H1 (cell line): ENCODE data around the gene PLEK2. TPM values are rescaled to one million over a fixed set of nuclear protein-coding genes. Genes with fewer than 3 reads are reported as not detected.

Experiments used
- CTCF ChIA-PET: fragments of 300-600 bp; sonication (Branson Sonifier 250); formaldehyde crosslinking; loops from one replicate; lab custom pipeline; 2021; ENCODE audit not compliant: partially characterized antibody; lab: Charles Lee
- POLR2A ChIA-PET: fragments of 300-600 bp; sonication (Branson Sonifier 250); formaldehyde crosslinking; loops from one replicate; lab custom pipeline; 2021; ENCODE audit warnings: inconsistent platforms; ENCODE audit not compliant: partially characterized antibody; lab: Charles Lee
- DNase-seq, 2 experiments: peaks; one replicate each; pipeline versions ENCODE4 v3.0.0 to v3.0.0-alpha.2; 2010 to 2022; ENCODE audit warnings: low spot score in 2 of 2, low read depth in 1 of 2, mixed read lengths in 1 of 2
- FAIRE-seq: peaks from 2 replicates; lab custom pipeline; 2011; peaks lifted over from hg19 to GRCh38; lab: Jason Lieb, UNC
- H2AFZ ChIP-seq: 2 replicates; pipeline ENCODE4 v1.8.1; 2012; ENCODE audit warnings: low read length, inconsistent platforms
- H2AK5ac ChIP-seq: 2 replicates; pipeline ENCODE4 v1.6.1; 2013; ENCODE audit warnings: low read depth, low read length
- H2BK120ac ChIP-seq: replicated peaks from 2 replicates; pipeline ENCODE3; 2013; ENCODE audit warnings: low read depth, low read length, inconsistent platforms
- H2BK12ac ChIP-seq: 2 replicates; pipeline ENCODE4 v1.6.1; 2013; ENCODE audit warnings: low read depth, low read length
- H2BK15ac ChIP-seq: 2 replicates; pipeline ENCODE4 v1.6.1; 2013; ENCODE audit warnings: low read length
- H2BK20ac ChIP-seq: 2 replicates; pipeline ENCODE4 v1.6.1; 2013; ENCODE audit warnings: low read length
- H2BK5ac ChIP-seq: 2 replicates; pipeline ENCODE4 v1.6.1; 2013; ENCODE audit warnings: low read depth, low read length
- H3K14ac ChIP-seq: 2 replicates; pipeline ENCODE4 v1.6.1; 2013; ENCODE audit warnings: inconsistent platforms; ENCODE audit not compliant: insufficient read length
- H3K18ac ChIP-seq: 2 replicates; pipeline ENCODE4 v1.6.1; 2013; ENCODE audit warnings: low read length; ENCODE audit errors: extremely low read depth
- H3K23ac ChIP-seq: 2 replicates; pipeline ENCODE4 v1.6.1; 2013; ENCODE audit warnings: inconsistent platforms; ENCODE audit not compliant: insufficient read length
- H3K23me2 ChIP-seq: 2 replicates; pipeline ENCODE4 v1.6.1; 2013; ENCODE audit warnings: low read depth, low read length
- H3K27ac ChIP-seq: 2 replicates; pipeline ENCODE4 v1.6.1; 2011; ENCODE audit warnings: low read depth, low read length, inconsistent platforms
- H3K27me3 ChIP-seq, 4 experiments: replicated peaks in 1 of 4; 1 replicate in 1 of 4; 2 replicates in 3 of 4; pipeline versions ENCODE4 v1.6.1 to v1.8.1; 2011 to 2013; ENCODE audit warnings: low read length in 3 of 4, mild to moderate bottlenecking in 3 of 4, inconsistent platforms in 2 of 4, mixed read lengths in 2 of 4, moderate library complexity in 1 of 4; ENCODE audit not compliant: control insufficient read depth in 3 of 4, insufficient read depth in 3 of 4; ENCODE audit errors: extremely low read depth in 1 of 4
- H3K36me3 ChIP-seq, 4 experiments: 2 replicates each; pipeline versions ENCODE4 v1.6.1 to v1.8.1; 2011 to 2013; ENCODE audit warnings: mild to moderate bottlenecking in 4 of 4, low read length in 3 of 4, moderate library complexity in 2 of 4, control low read depth in 1 of 4, inconsistent platforms in 1 of 4; ENCODE audit not compliant: insufficient read depth in 4 of 4, control insufficient read depth in 2 of 4
- H3K4ac ChIP-seq: replicated peaks from 2 replicates; pipeline ENCODE3; 2013; ENCODE audit warnings: low read length, low read depth, mixed read lengths, inconsistent platforms; ENCODE audit not compliant: insufficient read length
- H3K4me1 ChIP-seq, 4 experiments: replicated peaks in 1 of 4; 1 replicate in 1 of 4; 2 replicates in 3 of 4; pipeline versions ENCODE4 v1.6.1 to v1.8.1; 2011 to 2013; ENCODE audit warnings: low read length in 3 of 4, inconsistent platforms in 2 of 4, mixed read lengths in 1 of 4; ENCODE audit not compliant: insufficient read depth in 4 of 4, control insufficient read depth in 3 of 4
- H3K4me2 ChIP-seq, 2 experiments: 2 replicates each; pipeline versions ENCODE4 v1.6.1 to v1.8.1; 2011 to 2013; ENCODE audit warnings: low read depth in 2 of 2, low read length in 2 of 2, control low read depth in 1 of 2, inconsistent platforms in 1 of 2, mild to moderate bottlenecking in 1 of 2; ENCODE audit not compliant: insufficient read depth in 1 of 2
- H3K4me3 ChIP-seq, 4 experiments: fragments of 200-600, 300-600 bp in 1 of 4; sonication (generic), shearing (Covaris generic), sonication (Bioruptor Twin) in 1 of 4; 2 replicates each; pipeline versions ENCODE4 v1.5.1 to v1.8.1; 2011 to 2016; ENCODE audit warnings: low read length in 4 of 4, low read depth in 3 of 4, control low read depth in 2 of 4, inconsistent platforms in 2 of 4, mild to moderate bottlenecking in 2 of 4, mixed read lengths in 1 of 4, moderate library complexity in 1 of 4; ENCODE audit not compliant: insufficient read depth in 2 of 4; ENCODE audit errors: extremely low read depth in 1 of 4
- H3K56ac ChIP-seq: replicated peaks from 2 replicates; pipeline ENCODE3; 2013; ENCODE audit warnings: low read depth, mild to moderate bottlenecking, mixed read lengths, low read length, inconsistent platforms; ENCODE audit not compliant: insufficient read length
- H3K79me1 ChIP-seq: 2 replicates; pipeline ENCODE4 v1.6.1; 2013; ENCODE audit warnings: low read depth, low read length, control low read depth
- H3K79me2 ChIP-seq, 2 experiments: 2 replicates each; pipeline versions ENCODE4 v1.6.1 to v1.8.1; 2012 to 2013; ENCODE audit warnings: low read length in 2 of 2, mild to moderate bottlenecking in 2 of 2, inconsistent platforms in 1 of 2; ENCODE audit not compliant: insufficient read depth in 2 of 2, control insufficient read depth in 1 of 2
- H3K9ac ChIP-seq, 4 experiments: replicated peaks in 1 of 4; 1 replicate in 1 of 4; 2 replicates in 3 of 4; pipeline versions ENCODE4 v1.6.1 to v1.8.1; 2011 to 2013; ENCODE audit warnings: low read depth in 3 of 4, low read length in 3 of 4, control low read depth in 2 of 4, mild to moderate bottlenecking in 2 of 4, moderate library complexity in 2 of 4, inconsistent platforms in 1 of 4; ENCODE audit errors: extremely low read depth in 1 of 4
- H3K9me3 ChIP-seq, 2 experiments: 2 replicates each; pipeline versions ENCODE4 v1.6.1 to v1.8.1; 2012 to 2013; ENCODE audit warnings: mild to moderate bottlenecking in 2 of 2, moderate library complexity in 2 of 2, control low read depth in 1 of 2, inconsistent platforms in 1 of 2, low read depth in 1 of 2, low read length in 1 of 2, mixed read lengths in 1 of 2; ENCODE audit not compliant: insufficient read depth in 2 of 2
- H4K20me1 ChIP-seq, 2 experiments: replicated peaks in 1 of 2; 2 replicates each; pipeline versions ENCODE3 to v1.8.1; 2011 to 2013; ENCODE audit warnings: inconsistent platforms in 2 of 2, low read length in 2 of 2, mild to moderate bottlenecking in 1 of 2; ENCODE audit not compliant: insufficient read depth in 2 of 2, control insufficient read depth in 1 of 2
- H4K5ac ChIP-seq: 2 replicates; pipeline ENCODE4 v1.6.1; 2013; ENCODE audit warnings: low read length, low read depth, mixed read lengths, inconsistent platforms; ENCODE audit not compliant: insufficient read length
- H4K8ac ChIP-seq: 2 replicates; pipeline ENCODE4 v1.8.0; 2013; ENCODE audit warnings: mild to moderate bottlenecking, moderate library complexity, low read length, inconsistent platforms; ENCODE audit not compliant: insufficient read depth; ENCODE audit errors: extremely low read depth
- H4K91ac ChIP-seq: replicated peaks from 2 replicates; pipeline ENCODE3; 2013; ENCODE audit warnings: low read length, mixed read lengths, inconsistent platforms; ENCODE audit not compliant: insufficient read length
- BCL11A ChIP-seq, 2 experiments: IDR thresholded peaks; one replicate each; pipeline ENCODE4 v1.6.1; 2011; ENCODE audit warnings: low read depth in 2 of 2, low read length in 2 of 2, mild to moderate bottlenecking in 2 of 2
- CBX5 ChIP-seq: fragments of 300-800, 300-1000 bp; sonication (generic); IDR thresholded peaks from 2 replicates; pipeline ENCODE4 v1.7.1; 2016; ENCODE audit warnings: antibody characterized with exemption, low read length, low read depth
- EGR1 ChIP-seq: IDR thresholded peaks from 2 replicates; pipeline ENCODE4 v1.6.1; 2011; ENCODE audit warnings: low read depth, low read length, borderline replicate concordance
- NANOG ChIP-seq: IDR thresholded peaks from 2 replicates; pipeline ENCODE4 v1.6.1; 2011; ENCODE audit warnings: low read length, low read depth, mild to moderate bottlenecking, inconsistent platforms; ENCODE audit not compliant: insufficient read depth, poor library complexity, severe bottlenecking
- RBBP5 ChIP-seq: IDR thresholded peaks from 2 replicates; pipeline ENCODE4 v1.7.1; 2012; ENCODE audit warnings: low read depth, mild to moderate bottlenecking, inconsistent platforms, low read length, moderate library complexity, borderline replicate concordance
- SIX5 ChIP-seq: IDR thresholded peaks from 2 replicates; pipeline ENCODE4 v1.6.1; 2011; ENCODE audit warnings: mild to moderate bottlenecking, low read depth, low read length
- SP1 ChIP-seq: IDR thresholded peaks from 2 replicates; pipeline ENCODE4 v1.6.1; 2011; ENCODE audit warnings: low read depth, low read length
- SUZ12 ChIP-seq: fragments of 200-600 bp; sonication (generic); IDR thresholded peaks from 2 replicates; pipeline ENCODE4 v1.6.1; 2012; ENCODE audit warnings: mild to moderate bottlenecking, inconsistent platforms, low read length, moderate library complexity, mixed read lengths
- TBP ChIP-seq: IDR thresholded peaks from 2 replicates; pipeline ENCODE4 v1.6.1; 2011; ENCODE audit warnings: low read depth, low read length, improper control_type of control experiment
- ZNF274 ChIP-seq: IDR thresholded peaks from 2 replicates; pipeline ENCODE4 v1.7.0; 2012; ENCODE audit warnings: low read length, borderline replicate concordance; ENCODE audit errors: extremely low read depth
- WGBS, 2 experiments: shearing (Covaris generic) in 1 of 2; methylation state at CpG; one replicate each; pipeline versions ENCODE4 v1.1.6 to v1.1.7; 2013 to 2015; ENCODE audit warnings: low lambda C conversion rate in 2 of 2, mixed read lengths in 2 of 2, inconsistent platforms in 1 of 2, low coverage in 1 of 2, missing lambda C conversion rate in 1 of 2; ENCODE audit not compliant: insufficient replicate concordance in 2 of 2, insufficient coverage in 1 of 2, insufficient read length in 1 of 2; ENCODE audit errors: extremely low coverage in 1 of 2, missing lambda C conversion rate in 1 of 2; 5-methylcytosine and 5-hydroxymethylcytosine counted together
- polyA plus RNA-seq, 7 experiments: library from polyadenylated mRNA; depleted of rRNA in 3 of 7; stranded (reverse) in 5 of 7; unstranded in 2 of 7; fragments of >200 nt in 5 of 7; fragments of 200-250 nt in 2 of 7; gene quantifications; 1 replicate in 5 of 7; 2 replicates in 1 of 7; 4 replicates in 1 of 7; pipeline versions ENCODE4 v1.2.1 to v1.2.3, GENCODE V29; 2011 to 2013; ENCODE audit warnings: missing spikeins in 2 of 7, mixed read lengths in 2 of 7
- total RNA-seq: library from RNA; stranded (reverse); fragmentation: NEBNext Ultra II Directional; extraction: Animal tissue kit (Norgen Biotek cat#: 25700); gene quantifications from 2 replicates; pipeline ENCODE4 v1.2.1, GENCODE V29; 2021

PLEK2 gene
- total and polyA plus RNA-seq, 2 of the 8 experiments (the other 6 are each of a cell fraction or from before 2014, with no cell fraction given), result 0.41 to 2.1 TPM

DNA sequence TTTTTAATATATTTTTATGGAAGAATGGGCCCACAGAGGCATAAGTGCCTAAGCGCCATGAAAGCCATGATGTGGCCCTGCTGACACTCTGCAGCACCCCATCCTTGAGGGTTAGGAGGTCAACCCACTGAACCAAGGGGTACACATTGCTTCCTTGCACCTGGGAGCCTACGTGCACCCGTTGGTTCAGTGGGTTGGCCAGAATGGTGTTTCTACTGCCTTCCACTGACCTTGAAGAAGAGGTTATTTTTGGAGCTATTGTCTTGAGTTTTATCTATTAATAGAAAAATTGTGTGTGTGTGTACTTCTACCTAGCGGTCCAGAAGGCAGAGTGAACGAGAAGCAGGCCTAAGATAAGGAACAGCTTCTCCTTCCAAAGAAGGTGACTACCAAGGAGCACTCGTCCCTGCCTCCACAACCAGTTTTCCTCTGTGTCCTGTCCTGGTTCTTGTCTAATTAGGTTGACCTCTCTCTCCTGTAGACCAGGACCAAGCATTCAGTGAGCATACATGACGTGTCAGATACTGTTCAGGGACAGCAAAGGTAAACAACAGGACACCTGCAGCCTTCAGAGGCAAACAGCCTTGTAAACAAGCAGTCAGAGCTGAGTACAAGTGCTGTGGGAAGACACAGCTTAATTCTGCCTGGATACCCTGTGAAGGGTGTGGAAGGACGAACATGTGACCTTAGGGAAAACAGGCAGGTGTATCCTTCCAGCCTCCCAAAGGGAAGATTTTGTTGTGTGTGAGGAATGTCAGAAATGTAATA lies 30.4 kb upstream of the PLEK2 start:
- TF ChIP-seq NANOG (no peak), RBBP5 (no peak), ZNF274 (no peak), SIX5 (no peak), TBP (no peak), BCL11A (IDR thresholded peaks at IDR 0.05; ENCODE audit: low read depth in 2 of 2, low read length in 2 of 2) (no peak), EGR1 (no peak), SUZ12 (no peak), SP1 (no peak), CBX5 (no peak)
- TF ChIP-seq, all 59 proteins: peak for 0
- H3K23ac ChIP-seq, result no peak overlapping the region
- H3K4me3 ChIP-seq, result no peak overlapping the region
- no peaks in the 10 kb centered on the region for H3K79me2 ChIP-seq
- no peak overlapping the region for H3K4me2 ChIP-seq
- H3K18ac ChIP-seq, result no peak overlapping the region
- H2BK5ac ChIP-seq, result no peak overlapping the region; the same call in 1 of the 2 replicates
- H3K56ac ChIP-seq, result no peak overlapping the region
- H2BK120ac ChIP-seq, result no peak overlapping the region
- H4K8ac ChIP-seq, result no peak overlapping the region
- peak overlapping the region; percentile 45 for H4K91ac ChIP-seq
- no peaks in the 10 kb centered on the region for H4K20me1 ChIP-seq
- peak overlapping the region; percentile 2; the same call in 1 of the 2 replicates for H2BK12ac ChIP-seq
- H3K23me2 ChIP-seq, result no peaks in the 10 kb centered on the region
- ChIA-PET CTCF (interaction anchor here (1.9 to 10.0 kb wide), 3 partner anchors 11 to 44 kb away, joined by 5 to 115 read pairs (median 7); no protein-coding TSS in a partner anchor), POLR2A (interaction anchor here (0.6 kb wide), 1 partner anchor 13 kb away, joined by 3 read pairs; no protein-coding TSS in a partner anchor)
- no peaks in the 10 kb centered on the region for H3K9me3 ChIP-seq
- H3K14ac ChIP-seq, result no peak overlapping the region
- FAIRE-seq, result no peak
- H4K5ac ChIP-seq, result no peak overlapping the region
- H2AFZ ChIP-seq, result no peak overlapping the region
- H2BK20ac ChIP-seq, result no peak overlapping the region; the same call in 1 of the 2 replicates
- H3K4me1 ChIP-seq, result peaks cover 0 to 18% (median 8%) of the 10 kb centered on the region in 4 experiments; a peak in 6 of 7 replicates
- no peak overlapping the region for H2BK15ac ChIP-seq
- no peak overlapping the region for H3K4ac ChIP-seq
- H2AK5ac ChIP-seq, result no peak overlapping the region; the same call in 1 of the 2 replicates
- H3K27me3 ChIP-seq, result no peaks in the 10 kb centered on the region
- H3K27ac ChIP-seq, result no peak overlapping the region
- 88% methylated on average over 8 of the region's 8 CpGs; no CpG with 5 or more reads in 1 of the 2 experiments for WGBS, 2 experiments
- no peaks in the 10 kb centered on the region for H3K36me3 ChIP-seq
- H3K9ac ChIP-seq, result 0 out of 7 replicates have a peak overlapping the region, but pooled peaks of 1 of the 4 experiments have one; percentile 32
- H3K79me1 ChIP-seq, result no peaks in the 10 kb centered on the region; the same call in 1 of the 2 replicates
- no peak for DNase-seq
